T1000 (cell line): ENCODE data around the gene PES1.
"Not testable (repeated sequence)": the region's sequence is repeated elsewhere in the genome, so short reads cannot be mapped to it uniquely, and the experiment has no call there.

Source experiments
- DNase-seq: peaks from one replicate; lab custom pipeline; 2025; ENCODE audit warnings: mixed read lengths; lab: John Stamatoyannopoulos, UW

Gene PES1

GRCh38 chr22:30574095-30574981 lies 17.4 kb downstream of the PES1 start, which contains the start of gene GAL3ST1:
TSS of gene GAL3ST1 (minus strand) at chr22:30574665. CDS start at chr22:30557392, 17,273 bp downstream.
- no peak for DNase-seq

GRCh38 chr22:30573594-30574094 lies 18.1 kb downstream of the PES1 start:
- DNase-seq, result no peak

GRCh38 chr22:30572840-30573593 lies 18.7 kb downstream of the PES1 start:
- no peak for DNase-seq

GRCh38 chr22:30572210-30572609 lies 19.5 kb downstream of the PES1 start:
- DNase-seq, result no peak

GRCh38 chr22:30569674-30570202 lies 22.0 kb downstream of the PES1 start:
- no peak for DNase-seq

GRCh38 chr22:30568137-30568805 lies 23.4 kb downstream of the PES1 start:
- DNase-seq, result no peak

GRCh38 chr22:30567277-30567676 lies 24.4 kb downstream of the PES1 start:
- DNase-seq, result not testable (repeated sequence)

GRCh38 chr22:30566125-30566524 lies 25.6 kb downstream of the PES1 start:
- DNase-seq, result no peak

- DNase-seq, result no peak
These were observed 26.4 kb downstream of the PES1 start for GRCh38 chr22:30565341-30565740.

GRCh38 chr22:30564761-30565119 lies 27.0 kb downstream of the PES1 start:
- no peak for DNase-seq

GRCh38 chr22:30564045-30564760 lies 27.5 kb downstream of the PES1 start:
- no peak for DNase-seq

GRCh38 chr22:30562366-30562765 lies 29.3 kb downstream of the PES1 start:
- DNase-seq, result no peak

- DNase-seq, result no peak
These were observed 30.1 kb downstream of the PES1 start for GRCh38 chr22:30561402-30562189.

GRCh38 chr22:30560643-30561202 lies 31.0 kb downstream of the PES1 start:
- DNase-seq, result not testable (repeated sequence)

- no peak for DNase-seq
These were observed 31.8 kb downstream of the PES1 start for GRCh38 chr22:30559889-30560288.

GRCh38 chr22:30557243-30557642 lies 34.5 kb downstream of the PES1 start:
- DNase-seq, result no peak

- no peak for DNase-seq
These were observed 35.3 kb downstream of the PES1 start for GRCh38 chr22:30556388-30556787.

- no peak for DNase-seq
These were observed 36.2 kb downstream of the PES1 start for GRCh38 chr22:30555282-30556210.

- no peak for DNase-seq
These were observed 37.7 kb downstream of the PES1 start for GRCh38 chr22:30553971-30554370.
